SK-N-SH (cell line): ENCODE results near the gene GH2. TPM values are rescaled to one million over a fixed set of nuclear protein-coding genes. Genes with fewer than 3 reads are reported as not detected.

ENCODE experiments used
- CHD2 ChIP-seq: fragments of 150-350 bp; IDR thresholded peaks from 2 replicates; pipeline ENCODE4 v1.6.1; 2018; ENCODE audit warnings: low read length; ENCODE audit not compliant: partially characterized antibody
- ELF1 ChIP-seq: IDR thresholded peaks from 2 replicates; pipeline ENCODE4 v1.4.0; 2012
- EZH2phosphoT487 ChIP-seq: fragments of 200-600 bp; sonication (generic); IDR thresholded peaks from 2 replicates; pipeline ENCODE4 v1.6.1; 2017; ENCODE audit warnings: low read depth, mixed run types, mild to moderate bottlenecking, antibody characterized with exemption, moderate library complexity, borderline replicate concordance
- FOSL2 ChIP-seq: IDR thresholded peaks from 2 replicates; pipeline ENCODE4 v1.4.0; 2012; ENCODE audit warnings: low read depth, mild to moderate bottlenecking, moderate library complexity, borderline replicate concordance
- FOXM1 ChIP-seq: IDR thresholded peaks from 2 replicates; pipeline ENCODE4 v1.4.0; 2012; ENCODE audit warnings: low read depth, mild to moderate bottlenecking
- IRF3 ChIP-seq: fragments of 150-350 bp; IDR thresholded peaks from 2 replicates; pipeline ENCODE4 v1.6.1; 2016; ENCODE audit warnings: mild to moderate bottlenecking, low read depth, low read length
- MAX ChIP-seq: IDR thresholded peaks from 2 replicates; pipeline ENCODE4 v1.4.0; 2012; ENCODE audit warnings: low read depth
- MEF2A ChIP-seq: IDR thresholded peaks from 2 replicates; pipeline ENCODE4 v1.4.0; 2012; ENCODE audit warnings: low read depth, borderline replicate concordance
- MXI1 ChIP-seq: IDR thresholded peaks from 2 replicates; pipeline ENCODE4 v1.6.1; 2012; ENCODE audit warnings: mild to moderate bottlenecking, low read depth, low read length, improper control_type of control experiment
- NRF1 ChIP-seq: IDR thresholded peaks from 2 replicates; pipeline ENCODE4 v1.6.1; 2012; ENCODE audit warnings: low read depth, mild to moderate bottlenecking, low read length
- PBX3 ChIP-seq: IDR thresholded peaks from 2 replicates; pipeline ENCODE4; 2012
- POLR2AphosphoS5 ChIP-seq: IDR thresholded peaks from 2 replicates; pipeline ENCODE4 v1.6.1; 2012; ENCODE audit warnings: low read depth, low read length
- RCOR1 ChIP-seq: fragments of 150-350 bp; IDR thresholded peaks from 2 replicates; pipeline ENCODE4 v1.6.1; 2017; ENCODE audit warnings: antibody characterized with exemption, low read length
- REST ChIP-seq: IDR thresholded peaks from 2 replicates; pipeline ENCODE4 v1.6.1; 2012; ENCODE audit warnings: mild to moderate bottlenecking, low read depth, low read length, moderate library complexity
- RFX5 ChIP-seq: IDR thresholded peaks from 2 replicates; pipeline ENCODE4 v1.6.1; 2012; ENCODE audit warnings: mild to moderate bottlenecking, improper control_type of control experiment, low read length
- RXRA ChIP-seq: IDR thresholded peaks from 2 replicates; pipeline ENCODE4 v1.4.0; 2012; ENCODE audit warnings: low read depth, mild to moderate bottlenecking, borderline replicate concordance
- SIN3A ChIP-seq: IDR thresholded peaks from 2 replicates; pipeline ENCODE4 v1.6.1; 2012; ENCODE audit warnings: low read depth, mild to moderate bottlenecking, low read length, moderate library complexity, borderline replicate concordance
- SMC3 ChIP-seq: IDR thresholded peaks from 2 replicates; pipeline ENCODE4 v1.6.1; 2012; ENCODE audit warnings: low read depth, low read length, improper control_type of control experiment
- TAF1 ChIP-seq: IDR thresholded peaks from 2 replicates; pipeline ENCODE4 v1.6.1; 2012; ENCODE audit warnings: low read depth, mild to moderate bottlenecking, low read length, moderate library complexity, borderline replicate concordance
- TCF12 ChIP-seq: IDR thresholded peaks from 2 replicates; pipeline ENCODE4 v1.4.0; 2012
- USF1 ChIP-seq: IDR thresholded peaks from 2 replicates; pipeline ENCODE4 v1.4.0; 2012; ENCODE audit warnings: low read depth, borderline replicate concordance
- USF2 ChIP-seq: fragments of 150-350 bp; IDR thresholded peaks from 2 replicates; pipeline ENCODE4 v1.6.1; 2017; ENCODE audit warnings: antibody characterized with exemption, low read length, low read depth, borderline replicate concordance
- YY1 ChIP-seq: IDR thresholded peaks from 2 replicates; pipeline ENCODE4 v1.4.0; 2012; ENCODE audit warnings: low read depth, mild to moderate bottlenecking
- polyA plus RNA-seq, 3 experiments: library from polyadenylated mRNA; depleted of rRNA; stranded (reverse); fragments of >200 nt; gene quantifications; 2 replicates each; pipeline ENCODE4 v1.2.3, GENCODE V29; 2012

The GH2 gene
- polyA plus RNA-seq, 1 of the 3 experiments (the other 2 are of a cell fraction): not detected

DNA sequence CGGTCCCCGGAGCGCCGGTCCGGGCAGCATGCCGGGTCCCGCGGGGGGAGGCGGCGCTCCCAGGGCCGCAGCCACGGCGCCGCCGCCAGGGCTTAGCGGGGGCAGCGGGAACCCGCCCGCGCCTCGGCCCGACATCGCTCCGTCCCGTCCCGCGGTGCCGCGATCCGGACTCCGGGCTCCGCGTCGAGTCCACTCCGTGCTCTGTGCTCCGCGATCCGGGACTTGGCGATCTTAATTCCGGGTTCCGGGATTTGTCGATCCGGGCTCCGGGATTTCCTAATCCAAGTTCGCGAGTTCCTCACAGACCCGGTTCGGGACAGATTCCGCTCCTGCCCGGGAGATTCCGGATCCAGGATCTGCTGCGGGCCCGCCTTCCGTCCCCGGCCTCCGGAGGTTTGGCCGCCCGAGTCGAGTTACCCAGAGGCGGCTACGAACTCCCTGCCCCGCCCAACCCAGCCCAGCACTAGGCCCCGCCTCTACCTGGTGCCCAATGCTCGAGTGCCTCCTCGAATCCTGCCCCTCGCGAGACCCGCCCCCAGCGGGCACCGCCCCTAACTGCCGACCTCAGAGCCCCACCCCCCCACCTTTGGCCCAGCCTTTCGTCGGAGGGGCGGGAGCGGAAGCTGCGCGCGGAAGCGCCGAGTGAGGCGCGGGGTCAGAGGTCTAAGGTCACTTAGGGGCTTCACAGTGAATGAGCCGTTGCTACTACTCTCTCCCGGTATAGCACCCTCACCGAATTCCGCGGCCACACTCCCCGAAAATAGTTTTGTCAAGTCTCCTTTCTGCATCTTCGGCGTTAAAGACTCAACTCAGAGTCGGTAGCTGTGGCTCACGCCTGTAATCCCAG, 39.0 kb downstream of the GH2 start, which contains the start of gene SMARCD2 (continued):
- TF ChIP-seq IRF3 (peak; percentile 12; the same call in 1 of the 2 replicates), NRF1 (peak; percentile 60), ELF1 (peak; percentile 90), RCOR1 (peak; percentile 87), SMC3 (no peak; the same call in 1 of the 2 replicates), TAF1 (peak; percentile 95), EZH2phosphoT487 (no peak), CHD2 (peak; percentile 97), TCF12 (peak; percentile 66), MXI1 (peak; percentile 65), PBX3 (peak; percentile 62), RFX5 (peak; percentile 91), MEF2A (peak; percentile 68; the same call in 1 of the 2 replicates), RXRA (no peak; the same call in 1 of the 2 replicates), USF1 (0 out of 2 replicates have a peak, but pooled peaks have one; percentile 50), YY1 (peak; percentile 89), FOSL2 (peak; percentile 47; the same call in 1 of the 2 replicates), USF2 (no peak), SIN3A (peak; percentile 99; the same call in 1 of the 2 replicates), POLR2AphosphoS5 (0 out of 2 replicates have a peak, but pooled peaks have one; percentile 33), MAX (peak; percentile 88), REST (peak; percentile 79; the same call in 1 of the 2 replicates), FOXM1 (peak; percentile 53; the same call in 1 of the 2 replicates)
